Colonic mucosa (tissue), 4 donors: ENCODE data around the gene DNAJA3. TPM values are rescaled to one million over a fixed set of nuclear protein-coding genes. Genes with fewer than 3 reads are reported as not detected.

Source experiments
- DNase-seq: peaks from one replicate; pipeline ENCODE4 v3.0.0-alpha.2; 2020
- H3K27ac ChIP-seq: fragments of 200-600 bp; one replicate; pipeline ENCODE4 v1.8.0; 2021
- H3K27me3 ChIP-seq: fragments of 200-600 bp; one replicate; pipeline ENCODE4 v1.8.0; 2021
- H3K36me3 ChIP-seq: fragments of 200-600 bp; one replicate; pipeline ENCODE4 v1.8.0; 2021
- H3K4me1 ChIP-seq: fragments of 200-600 bp; one replicate; pipeline ENCODE4 v1.8.0; 2021; ENCODE audit warnings: mild to moderate bottlenecking
- H3K4me3 ChIP-seq: fragments of 200-600 bp; one replicate; pipeline ENCODE4 v1.8.0; 2021
- H3K9ac ChIP-seq, 2 donors: one replicate each; pipeline ENCODE4 v1.7.0; 2013; ENCODE audit warnings: control low read depth in 2 of 2, low read depth in 2 of 2, low read length in 2 of 2
- H3K9me3 ChIP-seq: fragments of 200-600 bp; one replicate; pipeline ENCODE4 v1.8.0; 2021
- intact Hi-C: fragments of 100-400 bp; cut with DNase I; formaldehyde crosslinking; loops from one replicate; pipeline ENCODE4 v1.14.1; 2022
- total RNA-seq, 2 donors: library from RNA; stranded (reverse); fragmentation: NEBNext Ultra II Directional in 1 of 2; extraction: Animal tissue kit (Norgen Biotek cat#: 25700) in 1 of 2; gene quantifications; one replicate each; pipeline ENCODE4 v1.2.1, GENCODE V29; 2021
- TF ChIP-seq, protein P1 (sequence below): fragments of 200-600 bp; IDR thresholded peaks from one replicate; pipeline ENCODE4 v1.8.0; 2022; ENCODE audit warnings: antibody characterized with exemption, mild to moderate bottlenecking
- donor health status: healthy.
- donor health status: DM: no; HTN: no; CAD: no.
- donor health status: DM: no; HTN: no; CAD: no.

Gene DNAJA3
- total RNA-seq, 2 donors from 2014 or later, result 48.3 to 76.1 TPM

DNA sequence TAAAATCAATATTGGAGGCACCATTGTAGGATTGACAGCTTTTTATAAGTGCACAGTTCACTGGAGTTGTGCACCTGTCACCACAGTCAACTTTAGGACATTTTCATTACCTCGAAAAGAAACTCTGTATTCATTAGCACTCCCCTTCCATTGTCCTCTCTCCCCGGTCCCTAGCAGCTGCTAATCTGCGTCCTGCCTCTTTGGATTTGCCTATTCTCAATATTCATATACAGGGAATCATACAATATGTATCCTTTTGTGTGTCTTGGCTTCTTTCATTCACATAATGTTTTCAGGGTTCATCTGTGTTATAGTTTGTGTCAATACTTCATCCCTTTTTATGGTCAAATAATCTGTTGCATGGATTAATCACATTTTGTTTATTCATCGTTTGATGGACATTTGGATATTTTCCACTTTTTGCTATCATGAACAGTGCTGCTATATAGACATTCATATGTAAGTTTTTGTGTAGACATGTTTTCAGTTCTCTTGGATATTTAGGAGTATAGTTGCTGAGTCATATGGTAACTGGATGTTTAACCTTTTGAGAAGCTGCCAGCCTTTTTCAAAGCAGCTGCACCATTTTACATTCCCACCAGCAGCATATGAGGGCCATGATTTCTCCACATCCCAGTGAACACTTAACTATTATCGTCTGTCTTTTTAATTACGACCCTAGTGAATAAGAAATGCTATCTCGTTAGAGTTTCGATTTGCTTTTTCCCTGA, 9.8 kb downstream of the DNAJA3 start:
- TF ChIP-seq, protein P1, sequence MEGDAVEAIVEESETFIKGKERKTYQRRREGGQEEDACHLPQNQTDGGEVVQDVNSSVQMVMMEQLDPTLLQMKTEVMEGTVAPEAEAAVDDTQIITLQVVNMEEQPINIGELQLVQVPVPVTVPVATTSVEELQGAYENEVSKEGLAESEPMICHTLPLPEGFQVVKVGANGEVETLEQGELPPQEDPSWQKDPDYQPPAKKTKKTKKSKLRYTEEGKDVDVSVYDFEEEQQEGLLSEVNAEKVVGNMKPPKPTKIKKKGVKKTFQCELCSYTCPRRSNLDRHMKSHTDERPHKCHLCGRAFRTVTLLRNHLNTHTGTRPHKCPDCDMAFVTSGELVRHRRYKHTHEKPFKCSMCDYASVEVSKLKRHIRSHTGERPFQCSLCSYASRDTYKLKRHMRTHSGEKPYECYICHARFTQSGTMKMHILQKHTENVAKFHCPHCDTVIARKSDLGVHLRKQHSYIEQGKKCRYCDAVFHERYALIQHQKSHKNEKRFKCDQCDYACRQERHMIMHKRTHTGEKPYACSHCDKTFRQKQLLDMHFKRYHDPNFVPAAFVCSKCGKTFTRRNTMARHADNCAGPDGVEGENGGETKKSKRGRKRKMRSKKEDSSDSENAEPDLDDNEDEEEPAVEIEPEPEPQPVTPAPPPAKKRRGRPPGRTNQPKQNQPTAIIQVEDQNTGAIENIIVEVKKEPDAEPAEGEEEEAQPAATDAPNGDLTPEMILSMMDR, result no peak
- no peaks in the 10 kb centered on the region for H3K27me3 ChIP-seq
- H3K4me3 ChIP-seq, result no peak overlapping the region
- no peak for DNase-seq
- H3K4me1 ChIP-seq, result no peaks in the 10 kb centered on the region
- no peaks in the 10 kb centered on the region for H3K9me3 ChIP-seq
- peaks cover 13% of the 10 kb centered on the region for H3K36me3 ChIP-seq
- intact Hi-C loops, result no loop called here
- no peak overlapping the region for H3K9ac ChIP-seq
- no peak overlapping the region for H3K27ac ChIP-seq

DNA sequence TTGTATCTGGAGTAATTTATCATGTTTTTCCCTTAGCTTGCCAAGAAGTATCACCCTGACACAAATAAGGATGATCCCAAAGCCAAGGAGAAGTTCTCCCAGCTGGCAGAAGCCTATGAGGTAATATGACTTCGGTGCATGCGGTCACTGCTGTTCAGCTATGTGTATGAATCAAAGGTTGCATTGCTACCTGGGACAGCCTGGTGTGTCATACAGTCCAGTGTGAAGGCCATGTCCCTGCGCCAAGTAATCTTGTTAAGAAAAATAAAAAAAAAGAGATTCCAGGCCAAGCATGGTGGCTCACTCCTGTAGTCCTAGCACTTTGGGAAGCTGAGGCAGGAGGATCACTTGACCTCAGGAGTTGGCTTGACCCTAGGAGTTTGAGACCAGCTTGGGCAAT, 11.7 kb downstream of the DNAJA3 start:
- Histone ChIP-seq H3K4me3 (no peak overlapping the region), H3K9ac (no peak overlapping the region), H3K36me3 (peaks cover 26% of the 10 kb centered on the region), H3K27me3 (no peaks in the 10 kb centered on the region), H3K4me1 (no peaks in the 10 kb centered on the region), H3K9me3 (no peaks in the 10 kb centered on the region), H3K27ac (no peak overlapping the region)
- intact Hi-C loops, result no loop called here
- DNase-seq, result no peak
- TF ChIP-seq, protein P1, result no peak

DNA sequence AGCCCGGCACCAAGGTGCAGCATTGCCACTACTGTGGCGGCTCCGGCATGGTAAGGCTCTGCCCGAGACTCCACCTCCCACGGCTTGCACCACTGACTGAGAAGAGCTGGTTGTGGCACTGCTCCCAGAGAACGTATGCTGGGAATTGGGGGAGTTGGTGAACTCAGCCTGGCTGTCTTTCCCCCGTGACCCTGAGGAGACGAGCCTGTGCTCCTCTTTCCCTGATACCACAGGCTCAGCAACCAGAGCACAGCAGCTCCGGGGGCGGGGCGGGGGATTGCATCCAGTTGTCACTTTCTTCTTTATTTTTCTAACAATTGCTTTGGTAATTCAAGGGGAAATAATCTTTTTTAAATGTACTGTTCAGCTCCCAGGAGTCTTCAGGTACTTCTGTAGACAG, 16.7 kb downstream of the DNAJA3 start:
- TF ChIP-seq, protein P1, result no peak
- no peak for DNase-seq
- intact Hi-C loops, result no loop called here

DNA sequence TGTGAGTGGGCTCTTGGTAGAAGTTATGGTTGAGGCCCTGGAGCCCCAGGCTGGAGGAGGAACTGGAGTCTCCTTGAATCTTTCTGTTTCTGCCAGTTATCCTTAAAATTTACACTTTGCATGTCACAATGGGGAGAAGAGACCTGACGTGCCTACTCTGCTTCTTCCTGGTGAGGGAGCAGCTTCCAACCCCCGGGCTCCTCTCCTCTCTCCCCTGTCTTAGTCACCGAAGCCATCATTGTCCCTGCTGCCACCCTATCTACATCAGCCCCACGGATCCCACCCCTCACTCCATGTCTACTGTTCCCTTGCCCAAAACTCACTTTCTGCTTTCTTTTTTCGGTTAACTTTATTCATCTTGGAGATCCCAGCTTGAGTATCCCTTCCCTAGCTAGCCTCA, 17.6 kb downstream of the DNAJA3 start:
- Histone ChIP-seq H3K27me3 (no peaks in the 10 kb centered on the region), H3K9me3 (no peaks in the 10 kb centered on the region), H3K27ac (no peak overlapping the region), H3K36me3 (peaks cover 24% of the 10 kb centered on the region), H3K9ac (no peak overlapping the region), H3K4me1 (no peaks in the 10 kb centered on the region), H3K4me3 (no peak overlapping the region)
- TF ChIP-seq, protein P1, result no peak
- DNase-seq, result no peak
- intact Hi-C loops, result no loop called here

More for the DNA sequence above, 16.7 kb downstream of the DNAJA3 start:
- Histone ChIP-seq H3K36me3 (peaks cover 27% of the 10 kb centered on the region), H3K9me3 (no peaks in the 10 kb centered on the region), H3K27ac (no peak overlapping the region), H3K9ac (no peak overlapping the region), H3K4me1 (no peaks in the 10 kb centered on the region), H3K27me3 (no peaks in the 10 kb centered on the region), H3K4me3 (no peak overlapping the region)

DNA sequence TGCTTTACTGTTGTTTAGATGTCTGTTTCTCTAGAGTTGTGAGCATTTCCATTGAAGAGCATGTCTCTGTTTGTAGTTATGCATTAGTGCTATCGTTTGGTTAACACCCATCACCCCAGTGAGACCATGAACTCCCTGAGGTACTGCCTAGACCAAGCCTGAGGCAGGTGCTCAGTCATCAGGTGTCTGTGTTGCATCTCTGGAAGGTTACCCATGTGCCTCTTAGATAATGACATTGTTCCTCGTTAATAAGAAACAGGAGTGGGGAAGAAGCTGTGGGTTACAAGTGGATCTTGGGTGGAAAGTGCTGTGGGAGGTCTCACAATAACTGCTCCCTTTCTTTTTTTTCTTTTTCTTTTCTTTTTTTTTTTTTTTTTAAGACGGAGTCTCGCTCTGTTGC, 18.3 kb downstream of the DNAJA3 start:
- Histone ChIP-seq H3K4me3 (no peak overlapping the region), H3K9me3 (no peaks in the 10 kb centered on the region), H3K27me3 (no peaks in the 10 kb centered on the region), H3K36me3 (peaks cover 24% of the 10 kb centered on the region), H3K9ac (no peak overlapping the region), H3K27ac (no peak overlapping the region), H3K4me1 (no peaks in the 10 kb centered on the region)
- no peak for DNase-seq
- intact Hi-C loops, result no loop called here
- TF ChIP-seq, protein P1, result no peak
